NCI-H226 (cell line): ENCODE results near the gene STOML2.
"Not testable (repeated sequence)": the region's sequence is repeated elsewhere in the genome, so short reads cannot be mapped to it uniquely, and the experiment has no call there.

Experiments used
- DNase-seq: peaks from one replicate; pipeline ENCODE4 v3.0.0-alpha.2; 2015

Gene STOML2, protein sequence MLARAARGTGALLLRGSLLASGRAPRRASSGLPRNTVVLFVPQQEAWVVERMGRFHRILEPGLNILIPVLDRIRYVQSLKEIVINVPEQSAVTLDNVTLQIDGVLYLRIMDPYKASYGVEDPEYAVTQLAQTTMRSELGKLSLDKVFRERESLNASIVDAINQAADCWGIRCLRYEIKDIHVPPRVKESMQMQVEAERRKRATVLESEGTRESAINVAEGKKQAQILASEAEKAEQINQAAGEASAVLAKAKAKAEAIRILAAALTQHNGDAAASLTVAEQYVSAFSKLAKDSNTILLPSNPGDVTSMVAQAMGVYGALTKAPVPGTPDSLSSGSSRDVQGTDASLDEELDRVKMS

DNA sequence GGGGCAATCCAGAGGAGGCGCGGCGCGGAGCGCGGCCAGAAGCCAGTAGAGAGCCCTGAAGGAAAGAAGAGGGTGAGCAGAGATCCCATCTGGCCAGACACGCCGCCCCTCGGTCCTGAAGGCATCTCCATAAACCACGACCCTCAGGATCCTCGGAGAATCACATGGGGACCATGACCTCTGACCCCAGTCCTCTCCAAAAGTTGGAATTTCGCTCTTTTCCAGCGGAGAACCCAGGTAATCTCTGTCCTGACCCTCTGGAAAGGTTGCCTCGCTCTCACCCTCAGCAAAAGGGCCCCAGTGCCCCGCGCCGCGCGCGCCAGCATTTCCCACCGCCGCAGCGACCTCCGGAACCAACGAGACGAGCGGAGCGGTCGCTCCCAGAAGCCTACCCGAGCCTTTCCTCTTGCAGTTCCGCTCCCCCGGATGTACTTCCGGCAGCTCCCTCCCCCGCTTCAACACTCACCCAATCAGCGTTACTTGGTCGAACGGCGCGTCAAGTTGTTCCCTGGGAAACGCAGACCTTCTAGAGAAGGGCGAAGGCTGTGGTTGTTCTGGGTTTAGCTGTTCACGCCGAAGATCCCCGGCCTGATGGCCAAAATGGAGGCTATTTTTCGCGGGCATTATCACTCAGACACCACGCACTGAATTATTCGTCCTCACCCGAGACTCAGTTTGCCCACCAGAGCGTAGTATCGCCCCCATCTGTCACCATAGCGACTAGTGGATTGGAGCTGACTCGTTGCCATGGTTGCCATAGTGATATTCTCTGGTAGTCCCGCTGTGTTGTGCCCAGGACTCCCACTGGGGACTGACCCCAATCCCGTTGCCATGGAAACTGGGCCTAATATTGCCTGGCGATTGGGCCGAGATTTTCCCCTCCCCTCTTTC, at the start of gene STOML2:
TSS of gene STOML2 (minus strand) at position 363 of the 891 bp plus-strand sequence. CDS start at position 326, 37 bp downstream.
- peak; percentile 83 for DNase-seq

DNA sequence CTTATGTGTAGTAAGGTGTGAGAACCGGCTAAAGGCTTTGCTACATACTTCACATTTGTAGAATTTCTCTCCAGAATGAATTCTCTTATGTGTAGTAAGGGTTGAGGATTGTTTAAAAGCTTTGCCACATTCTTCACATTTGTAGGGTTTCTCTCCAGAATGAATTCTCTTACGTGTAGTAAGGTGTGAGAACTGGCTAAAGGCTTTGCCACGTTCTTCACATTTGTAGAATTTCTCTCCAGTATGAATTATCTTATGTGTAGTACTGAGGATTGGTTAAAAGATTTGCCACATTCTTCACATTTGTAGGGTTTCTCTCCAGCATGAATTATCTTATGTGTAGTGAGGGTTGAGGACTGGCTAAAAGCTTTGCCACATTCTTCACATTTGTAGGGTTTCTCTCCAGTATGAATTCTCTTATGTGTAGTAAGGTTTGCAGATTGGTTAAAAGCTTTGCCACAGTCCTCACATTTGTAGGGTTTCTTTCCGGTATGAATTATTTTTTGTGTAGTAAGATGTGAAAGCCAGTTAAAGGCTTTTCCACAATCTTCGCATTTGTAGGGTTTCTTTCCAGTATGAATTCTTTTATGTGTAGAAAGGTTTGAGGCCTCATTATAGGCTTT, 45.1 kb upstream of the STOML2 start:
- DNase-seq: not testable (repeated sequence)

GRCh38 chr9:35142037-35142436, 39.1 kb upstream of the STOML2 start:
- DNase-seq: no peak

DNA sequence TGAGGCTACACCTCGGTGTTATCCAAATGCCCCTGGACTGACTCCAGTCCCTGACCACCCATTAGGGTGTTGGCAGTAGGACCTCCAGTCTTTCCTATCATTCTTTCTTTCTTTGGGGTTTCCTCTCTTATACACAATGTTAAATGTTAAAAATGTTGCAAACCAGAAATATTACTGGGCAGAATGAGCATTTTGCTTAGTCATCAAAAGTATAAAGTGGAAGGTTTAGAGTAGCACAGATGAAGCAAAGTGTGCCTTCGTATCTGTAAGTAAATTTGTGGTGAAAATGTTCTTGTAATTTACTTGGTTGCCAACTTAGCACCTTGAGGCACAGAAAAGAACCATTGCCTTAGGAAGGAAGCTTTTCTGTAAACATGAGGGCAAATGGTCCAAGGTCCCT, 37.2 kb upstream of the STOML2 start:
- no peak for DNase-seq

DNA sequence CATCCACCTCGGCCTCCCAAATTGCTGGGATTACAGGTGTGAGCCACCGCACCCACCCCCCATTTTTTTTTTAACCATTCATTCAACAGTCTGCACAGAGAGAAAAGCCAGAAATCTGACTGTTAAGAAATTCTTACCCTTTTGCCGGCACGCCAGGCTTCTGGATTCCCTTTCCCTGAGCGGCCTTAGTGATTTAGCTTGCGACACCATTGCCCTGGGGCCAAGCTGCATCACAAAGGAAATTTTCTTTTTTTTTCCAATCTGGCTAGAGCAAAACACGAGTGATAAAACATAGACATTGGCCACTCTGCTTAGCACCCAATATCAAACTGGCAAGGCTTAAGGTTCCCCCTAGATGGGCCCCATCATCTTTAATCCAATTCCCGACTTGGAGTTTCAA, 33.9 kb upstream of the STOML2 start:
- no peak for DNase-seq

DNA sequence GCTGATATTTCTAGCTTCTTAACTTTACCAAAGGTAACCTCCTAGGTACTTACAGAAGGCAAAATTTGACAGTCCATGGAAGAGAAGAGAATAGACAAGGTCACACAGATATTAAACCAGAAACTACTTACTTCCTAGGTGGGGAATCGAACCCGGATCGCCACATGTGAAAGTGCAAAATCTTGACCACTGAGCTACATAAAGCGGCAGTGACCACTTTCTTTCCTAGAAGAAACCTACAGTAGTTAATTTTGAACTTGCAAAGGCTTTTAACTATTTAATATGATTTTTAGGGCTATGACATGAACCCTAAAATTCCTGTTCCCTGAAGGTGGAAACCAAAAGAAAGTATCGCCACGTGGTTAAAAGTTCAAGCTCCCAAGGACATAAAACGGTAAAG, 33.1 kb upstream of the STOML2 start:
- no peak for DNase-seq

DNA sequence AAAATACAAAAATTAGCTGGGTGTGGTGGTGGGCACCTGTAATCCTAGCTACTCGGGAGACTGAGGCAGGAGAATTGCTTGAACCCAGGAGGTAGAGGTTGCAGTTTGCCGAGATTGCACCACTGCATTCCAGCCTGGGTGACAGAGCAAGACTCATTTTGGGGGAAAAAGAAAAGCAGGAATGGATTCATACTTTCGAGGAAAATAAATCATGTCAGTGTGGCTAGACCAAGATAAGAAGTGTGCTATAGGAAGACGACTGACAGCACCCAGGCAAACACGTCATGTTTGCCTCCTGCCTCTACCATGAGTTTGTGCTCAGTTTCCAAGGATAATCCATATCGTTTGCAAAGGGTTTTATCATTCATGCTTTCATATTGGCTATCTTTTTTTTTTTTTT, 32.0 kb upstream of the STOML2 start:
- DNase-seq: no peak

DNA sequence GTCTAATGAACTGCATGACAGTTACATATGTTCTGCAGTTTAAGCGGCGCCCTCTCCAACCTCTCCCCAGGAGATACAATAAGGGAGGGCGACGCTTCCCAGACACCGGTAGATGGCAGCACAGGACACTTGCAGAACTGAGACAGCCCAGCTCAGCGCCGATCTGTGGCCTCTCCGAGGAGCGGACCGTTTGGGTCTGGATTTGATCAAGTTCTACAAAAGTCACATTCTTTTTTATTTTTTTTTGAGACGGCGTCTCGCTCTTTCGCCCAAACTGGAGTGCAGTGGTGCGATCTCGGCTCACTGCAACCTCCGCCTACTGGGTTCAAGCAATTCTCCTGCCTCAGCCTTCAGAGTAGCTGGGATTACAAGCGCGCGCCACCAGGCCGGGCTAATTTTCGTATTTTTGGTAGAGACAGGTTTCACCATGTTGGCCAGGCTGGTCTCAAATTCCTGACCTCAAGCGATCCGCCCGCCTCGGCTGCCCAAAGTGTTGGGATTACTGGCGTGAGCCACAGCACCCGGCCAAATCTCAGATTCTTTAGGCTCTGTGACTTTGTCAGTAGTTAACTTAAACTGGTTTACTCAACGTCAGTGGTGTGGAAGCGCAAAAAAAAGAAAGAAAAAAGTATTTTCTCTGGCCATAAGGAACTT, 14.1 kb upstream of the STOML2 start:
- DNase-seq: peak; percentile 69

DNA sequence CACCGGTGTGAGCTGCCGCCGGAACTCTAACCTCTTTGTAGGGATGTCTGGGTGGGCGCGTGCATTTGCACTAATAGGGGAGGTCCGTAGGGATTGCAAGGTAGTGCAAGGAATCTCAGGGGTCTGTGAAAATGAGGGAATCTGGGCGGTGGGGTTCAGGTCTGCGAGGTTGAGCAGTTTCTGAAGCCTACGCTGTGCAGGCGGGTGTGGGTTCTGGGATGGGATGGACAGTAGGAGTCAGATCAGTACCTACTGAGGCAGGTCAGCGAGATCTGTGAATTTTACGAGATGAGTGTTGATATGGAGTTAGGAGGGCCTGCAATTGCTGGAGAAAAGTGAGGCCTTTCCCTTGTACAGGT, 13.6 kb upstream of the STOML2 start:
- DNase-seq: no peak

DNA sequence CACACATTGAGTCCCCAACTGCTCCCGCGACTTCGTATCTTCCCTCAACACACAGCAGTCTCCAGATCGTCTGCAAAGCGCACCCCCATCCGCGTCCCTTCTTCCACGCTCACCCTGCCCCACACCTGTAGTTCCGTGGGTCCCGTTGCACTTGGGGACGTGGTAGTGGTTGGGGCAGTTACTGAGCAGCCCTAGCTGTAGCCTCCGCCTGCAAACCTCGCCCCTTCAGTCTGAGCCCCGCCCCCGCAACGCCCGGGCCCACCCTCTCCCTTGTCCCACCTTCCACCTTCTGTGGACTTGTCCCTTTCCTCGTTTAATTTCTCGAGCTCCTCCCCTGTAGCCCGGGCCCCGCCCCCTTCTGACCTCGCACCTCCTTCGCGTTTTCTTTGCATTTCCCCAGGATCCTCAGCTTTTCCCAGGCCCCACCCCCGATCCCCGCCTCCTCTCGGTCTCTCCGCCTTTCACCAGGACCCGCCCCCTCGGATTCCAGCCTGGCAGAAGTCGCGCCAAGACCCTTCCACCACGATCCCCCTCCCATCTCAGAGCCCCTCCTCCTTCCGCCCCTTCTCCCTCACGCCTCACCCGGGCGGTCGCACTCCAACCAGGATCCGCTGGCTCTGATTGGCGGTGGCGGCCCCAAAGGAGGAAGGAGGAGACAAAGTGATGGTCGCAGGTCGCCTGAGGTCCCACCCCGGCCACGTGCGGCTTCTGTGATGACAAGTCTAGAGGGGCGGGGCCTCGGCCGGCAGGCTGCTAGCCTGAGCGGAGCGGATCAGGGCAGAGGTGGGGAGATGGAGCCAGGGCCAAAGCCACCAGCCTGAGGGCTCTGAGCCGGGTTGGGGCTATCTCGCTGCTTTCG, 13.0 kb upstream of the STOML2 start, which contains the start of gene ATOSB:
TSS of gene ATOSB (minus strand) at position 183 of the 859 bp plus-strand sequence. CDS start 7,588 bp downstream, outside the sequence.
- peak; percentile 80 for DNase-seq

DNA sequence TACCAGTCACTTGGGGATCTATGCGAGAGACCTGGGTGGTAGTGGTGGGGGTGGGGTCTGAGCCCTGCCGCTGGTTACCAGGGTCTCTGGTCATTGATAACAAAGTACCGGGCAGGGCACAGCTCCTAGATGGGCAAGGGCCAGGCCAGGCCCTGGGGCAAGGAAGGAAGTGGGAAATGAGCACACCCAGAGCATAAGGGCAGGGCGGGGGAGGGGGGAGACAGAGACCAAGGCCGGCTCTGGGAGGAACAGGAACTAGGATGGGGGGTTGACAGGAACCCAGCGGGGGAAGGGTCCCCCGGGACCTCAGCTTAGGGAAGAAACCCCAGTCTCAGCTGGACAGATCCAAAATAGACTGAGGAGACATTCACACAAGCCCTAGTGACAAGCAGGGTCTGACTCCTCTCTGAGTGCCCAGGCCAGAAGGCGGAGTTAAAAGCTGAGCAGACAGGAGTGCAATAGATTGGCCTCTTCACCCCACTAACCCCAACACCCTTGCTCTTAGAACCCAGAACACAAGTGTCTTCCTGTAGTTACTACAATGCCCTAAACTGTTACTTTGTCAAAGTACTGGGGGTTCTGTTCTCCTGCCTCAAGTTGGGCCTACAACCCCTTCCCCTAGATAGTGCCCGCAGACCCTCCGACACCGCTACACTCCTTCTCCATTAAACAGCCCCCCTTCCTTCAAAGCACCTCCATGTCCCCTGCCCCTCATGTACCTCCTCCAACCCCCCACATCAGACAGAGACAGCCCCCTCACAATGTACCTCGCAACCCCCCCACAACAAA, 12.1 kb upstream of the STOML2 start:
- peak; percentile 39 for DNase-seq

DNA sequence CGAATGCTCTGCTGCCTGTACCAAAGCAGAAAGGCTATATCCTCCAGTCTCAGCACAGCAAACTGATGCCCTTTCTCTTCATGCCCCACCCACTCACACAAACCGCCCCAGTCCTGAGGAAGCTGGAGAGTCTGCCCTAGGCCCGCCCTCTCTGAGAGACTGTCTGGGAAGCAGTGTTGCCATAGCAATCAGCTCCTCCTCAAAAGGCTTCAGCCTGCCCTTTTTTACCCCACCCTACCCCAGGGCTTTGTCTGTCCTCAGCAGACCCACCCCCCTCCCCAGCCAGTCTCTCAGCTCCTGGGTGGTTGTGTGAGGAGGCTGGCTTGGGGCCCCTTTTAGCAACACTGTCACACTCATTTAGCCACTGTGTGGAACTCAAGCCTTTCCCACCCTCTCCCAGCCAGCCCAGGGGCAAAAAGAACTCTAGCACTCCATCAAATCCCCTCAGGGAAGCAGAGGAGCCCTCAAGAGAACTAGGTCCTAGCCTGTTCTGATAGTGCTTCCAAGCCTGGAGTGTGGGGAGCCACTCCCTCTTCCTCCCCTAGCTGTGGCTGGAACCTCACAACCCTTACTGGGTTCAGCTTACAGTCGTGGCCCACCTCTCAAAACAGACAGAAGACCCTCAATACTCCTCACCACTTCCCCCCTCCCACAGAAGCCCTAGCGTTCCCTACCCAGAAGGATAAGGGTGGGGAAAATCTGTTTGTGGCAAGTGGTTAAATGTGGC, 11.3 kb upstream of the STOML2 start:
- DNase-seq: peak; percentile 91

- DNase-seq: peak; percentile 26
Measured at GRCh38 chr9:35112257-35113020, 9.5 kb upstream of the STOML2 start.

GRCh38 chr9:35111001-35111933, 8.3 kb upstream of the STOML2 start:
- peak; percentile 85 for DNase-seq

DNA sequence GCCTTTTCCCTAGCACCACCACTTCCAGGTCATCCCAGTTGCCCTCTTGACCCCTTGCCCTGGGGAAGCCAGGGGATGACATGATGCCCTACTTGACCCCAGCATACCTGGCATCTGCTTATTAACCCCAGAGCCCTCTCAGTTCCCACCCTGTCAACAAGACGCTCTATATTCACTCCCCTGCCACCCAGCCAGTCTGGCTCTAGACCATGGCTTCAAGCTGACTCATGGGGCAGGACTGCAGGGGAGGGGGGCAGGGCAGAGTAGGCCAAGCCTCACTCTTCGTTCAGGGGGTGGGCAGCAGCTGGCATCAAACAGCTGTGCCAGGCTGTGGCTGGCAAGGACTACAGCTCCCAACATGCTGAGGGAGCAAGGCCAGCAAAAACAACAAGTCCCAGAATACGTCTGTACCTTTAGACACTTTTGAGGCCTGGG, 7.4 kb upstream of the STOML2 start:
- DNase-seq: peak; percentile 53

DNA sequence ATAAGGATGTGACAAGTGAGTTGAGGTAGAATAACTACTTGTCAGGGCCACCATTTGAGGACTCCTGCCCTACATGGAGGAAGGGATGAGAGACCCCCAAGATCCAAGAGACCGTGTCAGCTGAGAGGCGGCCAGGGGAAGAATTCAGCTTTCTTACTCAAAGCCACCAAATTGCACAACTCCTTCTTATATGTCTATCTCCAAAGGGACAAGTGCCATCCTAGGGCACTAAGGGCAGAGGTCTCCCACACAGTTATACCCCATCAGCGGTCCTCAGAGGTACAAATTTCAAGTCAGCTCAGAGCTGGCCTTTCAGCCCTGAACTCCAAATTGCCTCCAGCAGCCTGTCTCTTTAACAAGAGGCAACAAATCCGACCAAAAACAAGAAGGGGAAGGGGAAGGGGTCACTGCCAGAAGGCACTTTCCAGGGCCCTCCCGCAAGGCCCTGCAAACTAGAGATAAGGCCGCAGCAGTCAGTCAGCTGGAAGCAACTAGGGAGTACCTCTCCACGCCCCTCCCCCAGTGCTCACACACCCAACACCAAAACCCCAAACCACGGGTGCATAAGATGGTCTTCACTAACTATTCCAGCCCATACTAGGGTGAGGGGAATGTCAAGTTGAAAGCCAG, 6.1 kb upstream of the STOML2 start:
- no peak for DNase-seq

- no peak for DNase-seq
Measured at GRCh38 chr9:35108461-35108860, 5.5 kb upstream of the STOML2 start.
